K562 (cell line): Measurements from ENCODE around the gene SORCS2. TPM values are rescaled to one million over a fixed set of nuclear protein-coding genes. Genes with fewer than 3 reads are reported as not detected.

Experiments used
- ATAC-seq: fragments of 200-7000 bp; cut with Tn5 transposase; 3 replicates; pipeline ENCODE4 v1.9.1; 2020; ENCODE audit warnings: moderate library complexity
- BruUV-seq: library from RNA; stranded (reverse); fragments of 400-500 nt; replicated peaks from 2 replicates; lab custom pipeline; 2021; lab: Mats Ljungman, UMichigan
- CTCF ChIA-PET: fragments of 300-600 bp; formaldehyde crosslinking; extraction: SDS; loops from one replicate; lab custom pipeline; 2021; ENCODE audit warnings: low intra/inter-chr PET ratio; lab: Yijun Ruan, JAX
- POLR2A ChIA-PET: fragments of 300-600, 350-650 bp; sonication (Branson Sonifier 250); formaldehyde crosslinking; extraction: SDS; loops from one replicate; lab custom pipeline; 2021; ENCODE audit warnings: antibody characterized with exemption, inconsistent platforms; lab: Yijun Ruan, JAX
- DNase-seq, 4 experiments: peaks; one replicate each; pipeline versions ENCODE4 v3.0.0 to v3.0.0-alpha.2; 2011 to 2018; ENCODE audit warnings: low spot score in 3 of 4, mixed read lengths in 3 of 4; ENCODE audit errors: extremely low read depth in 1 of 4
- FAIRE-seq: peaks from 2 replicates; lab custom pipeline; 2011; peaks lifted over from hg19 to GRCh38; lab: Jason Lieb, UNC
- H2AFZ ChIP-seq: 2 replicates; pipeline ENCODE4 v1.6.0; 2011; ENCODE audit warnings: low read depth, low read length, control low read depth, inconsistent platforms
- H3K27ac ChIP-seq: fragments of 200-600 bp; 3 replicates; pipeline ENCODE4 v1.8.0; 2011; ENCODE audit warnings: low read depth, mild to moderate bottlenecking, control low read depth, inconsistent platforms, low read length, moderate library complexity, mixed read lengths; ENCODE audit errors: extremely low read depth
- H3K27me3 ChIP-seq, 2 experiments: fragments of 300-600 bp in 1 of 2; 2 replicates in 1 of 2; 3 replicates in 1 of 2; pipeline versions ENCODE4 v1.6.0 to v1.8.0; 2011; ENCODE audit warnings: inconsistent platforms in 2 of 2, low read length in 2 of 2, mild to moderate bottlenecking in 1 of 2, mixed read lengths in 1 of 2, moderate library complexity in 1 of 2; ENCODE audit not compliant: control insufficient read depth in 2 of 2, insufficient read depth in 2 of 2
- H3K36me3 ChIP-seq: fragments of 300-600 bp; 3 replicates; pipeline ENCODE4 v1.8.0; 2011; ENCODE audit warnings: mild to moderate bottlenecking, low read length, inconsistent platforms; ENCODE audit not compliant: control insufficient read depth, insufficient read depth
- H3K4me1 ChIP-seq, 2 experiments: fragments of 200-600 bp in 1 of 2; replicated peaks in 1 of 2; 2 replicates in 1 of 2; 3 replicates in 1 of 2; pipeline versions ENCODE4 v1.5.1 to v1.8.0; 2011; ENCODE audit warnings: inconsistent platforms in 2 of 2, low read length in 2 of 2, mild to moderate bottlenecking in 1 of 2, mixed read lengths in 1 of 2, moderate library complexity in 1 of 2; ENCODE audit not compliant: control insufficient read depth in 2 of 2, insufficient read depth in 2 of 2
- H3K4me2 ChIP-seq: 2 replicates; pipeline ENCODE4 v1.6.1; 2011; ENCODE audit warnings: low read length, control low read depth, inconsistent platforms, mixed read lengths; ENCODE audit not compliant: insufficient read depth
- H3K4me3 ChIP-seq: fragments of 200-600 bp; sonication (generic), shearing (Covaris generic); 2 replicates; pipeline ENCODE4 v1.5.1; 2016; ENCODE audit warnings: control low read depth, inconsistent platforms
- H3K79me2 ChIP-seq: fragments of 200-600 bp; 3 replicates; pipeline ENCODE4 v1.8.0; 2011; ENCODE audit warnings: low read length, inconsistent platforms; ENCODE audit not compliant: control insufficient read depth, insufficient read depth
- H3K9ac ChIP-seq, 2 experiments: 2 replicates each; pipeline versions ENCODE4 v1.6.0 to v1.6.1; 2011; ENCODE audit warnings: low read depth in 2 of 2, low read length in 2 of 2, control low read depth in 1 of 2, inconsistent platforms in 1 of 2, mild to moderate bottlenecking in 1 of 2, mixed read lengths in 1 of 2; ENCODE audit not compliant: insufficient read depth in 1 of 2
- H3K9me1 ChIP-seq: one replicate; pipeline ENCODE4 v1.6.0; 2011; ENCODE audit warnings: inconsistent platforms, mild to moderate bottlenecking, low read length, moderate library complexity; ENCODE audit not compliant: control insufficient read depth, insufficient read depth
- H3K9me3 ChIP-seq: replicated peaks from 2 replicates; pipeline ENCODE4 v1.5.1; 2011; ENCODE audit warnings: low read depth, low read length, inconsistent platforms; ENCODE audit not compliant: control insufficient read depth, insufficient read depth
- H4K20me1 ChIP-seq: replicated peaks from 2 replicates; pipeline ENCODE4 v1.6.1; 2011; ENCODE audit warnings: low read length, inconsistent platforms, mixed read lengths; ENCODE audit not compliant: control insufficient read depth, insufficient read depth
- AFF4 ChIP-seq: sonication (generic); formaldehyde crosslinking; IDR thresholded peaks from 2 replicates; pipeline ENCODE4 v1.8.0; 2023; ENCODE audit warnings: mild to moderate bottlenecking, missing genetic modification reagents
- MECOM ChIP-seq: fragments of 250-450 bp; sonication (Bioruptor Pico); IDR thresholded peaks from 2 replicates; pipeline ENCODE4 v1.8.0; 2022; ENCODE audit warnings: inconsistent platforms
- WGBS: fragments of 100-300 bp; shearing (Covaris generic); methylation state at CpG from one replicate; pipeline ENCODE4 v1.1.6; 2016; ENCODE audit warnings: low coverage, mixed read lengths; ENCODE audit not compliant: insufficient coverage; ENCODE audit errors: missing lambda C conversion rate; 5-methylcytosine and 5-hydroxymethylcytosine counted together
- in situ Hi-C: fragments of 300-500 bp; cut with MboI; formaldehyde crosslinking; loops from 4 replicates; pipeline ENCODE4 v1.15.0; 2018; ENCODE audit warnings: inconsistent platforms, mixed read lengths
- intact Hi-C: fragments of 100-400 bp; cut with micrococcal nuclease; formaldehyde crosslinking; loops from 2 replicates; pipeline ENCODE4 v1.14.2; 2022
- polyA plus RNA-seq, 8 experiments: library from polyadenylated mRNA; depleted of rRNA in 4 of 8; stranded (reverse) in 5 of 8; unstranded in 3 of 8; fragments of >200 nt; fragmentation: Nextera tagmentation in 2 of 8; fragmentation: Illumina TruSeq in 1 of 8; extraction: Ambion mirVana in 2 of 8; extraction: Trizol in 1 of 8; gene quantifications; 2 replicates each; pipeline versions ENCODE4 v1.2.1 to v1.2.3, GENCODE V29; 2011 to 2014; ENCODE audit warnings: inconsistent platforms in 1 of 8, missing spikeins in 1 of 8
- total RNA-seq, 7 experiments: library from RNA; depleted of rRNA in 6 of 7; stranded (reverse); fragments of >200 nt in 6 of 7; fragmentation: Illumina TruSeq in 2 of 7; extraction: Trizol in 2 of 7; gene quantifications; 2 replicates each; pipeline versions ENCODE4 v1.2.1 to v1.2.3, GENCODE V29; 2011 to 2021; ENCODE audit warnings: low replicate concordance in 1 of 7

SORCS2 gene
- total and polyA plus RNA-seq, 9 of the 15 experiments (the other 6 are each of a cell fraction or from before 2014, with no cell fraction given): not detected

- DNase-seq: no peak
- Histone ChIP-seq H3K9me1 (no peaks in the 10 kb centered on the region), H4K20me1 (peaks cover 27% of the 10 kb centered on the region), H3K27ac (no peak overlapping the region), H3K79me2 (no peaks in the 10 kb centered on the region), H3K4me2 (no peak overlapping the region), H3K9ac (no peak overlapping the region), H3K36me3 (no peaks in the 10 kb centered on the region), H3K9me3 (no peaks in the 10 kb centered on the region), H3K4me1 (no peaks in the 10 kb centered on the region; a peak in 1 of 5 replicates), H3K27me3 (peaks cover 15 to 52% of the 10 kb centered on the region in 2 experiments; a peak in 4 of 5 replicates), H2AFZ (no peak overlapping the region), H3K4me3 (no peak overlapping the region)
- in situ Hi-C loops: no loop called here
- intact Hi-C loops: no loop called here
- ChIA-PET POLR2A (interaction anchor here (0.5 to 1.1 kb wide), 2 partner anchors 10 to 20 kb away, joined by 3 read pairs; no protein-coding TSS in a partner anchor), CTCF (no interaction called here)
- 1% methylated on average over 5 of the region's 5 CpGs for WGBS
- ATAC-seq: no peak
- TF ChIP-seq MECOM (CRISPR knock-in tag) (no peak), AFF4 (CRISPR knock-in tag) (no peak)
- BruUV-seq: no TSS peak
- FAIRE-seq: no peak
These were observed 321.9 kb downstream of the SORCS2 start for GRCh38 chr4:7514281-7514680.
